IMR-90 (cell line): ENCODE results near the gene UNC79. TPM values are rescaled to one million over a fixed set of nuclear protein-coding genes. Genes with fewer than 3 reads are reported as not detected.

Experiments
- ATAC-seq: fragments of 200-7000 bp; cut with Tn5 transposase; 2 replicates; pipeline ENCODE4 v1.9.1; 2020; ENCODE audit warnings: low read depth, mild to moderate bottlenecking, moderate library complexity
- Bru-seq: library from RNA; stranded (reverse); fragments of 400-500 nt; gene quantifications from one replicate; lab custom pipeline; 2021; lab: Mats Ljungman, UMichigan
- BruChase-seq, 2 experiments: library from RNA; stranded (reverse); fragments of 400-500 nt; gene quantifications; one replicate each; lab custom pipeline; 2021; lab: Mats Ljungman, UMichigan
- BruUV-seq: library from RNA; stranded (reverse); fragments of 400-500 nt; replicated peaks from 2 replicates; lab custom pipeline; 2021; lab: Mats Ljungman, UMichigan
- CTCF ChIA-PET: fragments of 300-600 bp; formaldehyde crosslinking; extraction: SDS; loops from one replicate; lab custom pipeline; 2021; ENCODE audit warnings: antibody characterized with exemption; lab: Yijun Ruan, JAX
- POLR2A ChIA-PET: fragments of 300-600 bp; sonication (Branson Sonifier 250); formaldehyde crosslinking; loops from one replicate; lab custom pipeline; 2022; ENCODE audit warnings: antibody characterized with exemption; ENCODE audit not compliant: unreplicated experiment; lab: Charles Lee
- DNase-seq: peaks from one replicate; pipeline ENCODE4 v3.0.0; 2013
- H2AFZ ChIP-seq: replicated peaks from 2 replicates; pipeline ENCODE3; 2013; ENCODE audit warnings: low read length, mild to moderate bottlenecking; ENCODE audit not compliant: poor library complexity
- H2AK5ac ChIP-seq: 2 replicates; pipeline ENCODE4 v1.6.1; 2013; ENCODE audit warnings: low read depth, low read length, inconsistent platforms
- H2AK9ac ChIP-seq: replicated peaks from 2 replicates; pipeline ENCODE3; 2013; ENCODE audit warnings: mild to moderate bottlenecking, low read depth, low read length, moderate library complexity; ENCODE audit not compliant: poor library complexity
- H2BK120ac ChIP-seq: 2 replicates; pipeline ENCODE4 v1.6.1; 2013; ENCODE audit warnings: low read depth, low read length, inconsistent platforms
- H2BK15ac ChIP-seq: 3 replicates; pipeline ENCODE4 v1.6.1; 2013; ENCODE audit warnings: low read depth, low read length, inconsistent platforms
- H2BK20ac ChIP-seq: 2 replicates; pipeline ENCODE4 v1.6.1; 2013; ENCODE audit warnings: low read depth, mild to moderate bottlenecking, inconsistent platforms, low read length, moderate library complexity
- H2BK5ac ChIP-seq: 2 replicates; pipeline ENCODE4 v1.6.1; 2013; ENCODE audit warnings: mild to moderate bottlenecking, low read depth, low read length, inconsistent platforms; ENCODE audit not compliant: poor library complexity, severe bottlenecking
- H3K14ac ChIP-seq: replicated peaks from 2 replicates; pipeline ENCODE4 v1.6.1; 2013; ENCODE audit warnings: low read depth, low read length, inconsistent platforms
- H3K18ac ChIP-seq: 2 replicates; pipeline ENCODE4 v1.6.1; 2013; ENCODE audit warnings: low read depth, low read length, control low read depth
- H3K23ac ChIP-seq: 2 replicates; pipeline ENCODE4 v1.6.1; 2013; ENCODE audit warnings: low read depth, low read length, inconsistent platforms
- H3K27ac ChIP-seq: 2 replicates; pipeline ENCODE4 v1.5.1; 2013; ENCODE audit warnings: mild to moderate bottlenecking, control low read depth, low read length; ENCODE audit not compliant: insufficient read depth
- H3K27me3 ChIP-seq: 2 replicates; pipeline ENCODE4 v1.6.1; 2013; ENCODE audit warnings: low read length; ENCODE audit not compliant: control insufficient read depth, insufficient read depth
- H3K36me3 ChIP-seq: 2 replicates; pipeline ENCODE4 v1.6.1; 2013; ENCODE audit warnings: low read length, mixed read lengths; ENCODE audit not compliant: control insufficient read depth, insufficient read depth
- H3K4ac ChIP-seq: 2 replicates; pipeline ENCODE4 v1.6.1; 2013; ENCODE audit warnings: low read depth, low read length, inconsistent platforms
- H3K4me1 ChIP-seq: 2 replicates; pipeline ENCODE4 v1.6.1; 2013; ENCODE audit warnings: low read length, mixed read lengths; ENCODE audit not compliant: control insufficient read depth, insufficient read depth
- H3K4me2 ChIP-seq: 2 replicates; pipeline ENCODE4 v1.6.1; 2013; ENCODE audit warnings: low read depth, mild to moderate bottlenecking, control low read depth, low read length, moderate library complexity
- H3K4me3 ChIP-seq: 2 replicates; pipeline ENCODE4 v1.5.1; 2013; ENCODE audit warnings: low read depth, mild to moderate bottlenecking, control low read depth, low read length, moderate library complexity; ENCODE audit not compliant: insufficient read depth
- H3K56ac ChIP-seq: 2 replicates; pipeline ENCODE4 v1.6.1; 2013; ENCODE audit warnings: low read length, inconsistent platforms; ENCODE audit not compliant: insufficient read depth; ENCODE audit errors: extremely low read depth
- H3K79me1 ChIP-seq, 2 experiments: 2 replicates each; pipeline ENCODE4 v1.6.1; 2013; ENCODE audit warnings: low read length in 2 of 2, inconsistent platforms in 1 of 2, low read depth in 1 of 2
- H3K9ac ChIP-seq: 2 replicates; pipeline ENCODE4 v1.6.1; 2013; ENCODE audit warnings: low read depth, low read length, control low read depth
- H3K9me1 ChIP-seq: 2 replicates; pipeline ENCODE4 v1.6.1; 2013; ENCODE audit warnings: low read length, inconsistent platforms; ENCODE audit not compliant: insufficient read depth
- H3K9me3 ChIP-seq: 2 replicates; pipeline ENCODE4 v1.6.1; 2013; ENCODE audit warnings: low read length; ENCODE audit not compliant: control insufficient read depth, insufficient read depth
- H4K20me1 ChIP-seq: 2 replicates; pipeline ENCODE4 v1.6.1; 2013; ENCODE audit warnings: low read length, inconsistent platforms; ENCODE audit not compliant: insufficient read depth
- H4K5ac ChIP-seq: 2 replicates; pipeline ENCODE4 v1.6.1; 2013; ENCODE audit warnings: mild to moderate bottlenecking, low read depth, low read length, control low read depth
- H4K8ac ChIP-seq, 2 experiments: 2 replicates each; pipeline ENCODE4 v1.6.1; 2013; ENCODE audit warnings: low read depth in 2 of 2, low read length in 2 of 2, control low read depth in 1 of 2, inconsistent platforms in 1 of 2
- H4K91ac ChIP-seq: 2 replicates; pipeline ENCODE4 v1.6.1; 2013; ENCODE audit warnings: low read depth, low read length, inconsistent platforms; ENCODE audit not compliant: insufficient read depth
- CEBPB ChIP-seq: IDR thresholded peaks from 2 replicates; pipeline ENCODE4 v1.6.1; 2012; ENCODE audit warnings: low read depth, low read length, improper control_type of control experiment
- CHD1 ChIP-seq: IDR thresholded peaks from 2 replicates; pipeline ENCODE4 v1.6.1; 2012; ENCODE audit warnings: low read depth, low read length, improper control_type of control experiment
- FOS ChIP-seq: fragments of 150-350 bp; IDR thresholded peaks from 2 replicates; pipeline ENCODE4 v1.6.1; 2016; ENCODE audit warnings: low read depth, low read length
- MAFK ChIP-seq: IDR thresholded peaks from 2 replicates; pipeline ENCODE4 v1.6.1; 2012; ENCODE audit warnings: low read depth, low read length, improper control_type of control experiment
- MAZ ChIP-seq: IDR thresholded peaks from 2 replicates; pipeline ENCODE4 v1.6.1; 2012; ENCODE audit warnings: low read depth, mild to moderate bottlenecking, low read length, improper control_type of control experiment, moderate library complexity, borderline replicate concordance
- MXI1 ChIP-seq: IDR thresholded peaks from 2 replicates; pipeline ENCODE4 v1.6.1; 2012; ENCODE audit warnings: low read depth, mild to moderate bottlenecking, low read length, moderate library complexity, borderline replicate concordance
- RAD21 ChIP-seq: IDR thresholded peaks from 2 replicates; pipeline ENCODE4 v1.6.1; 2012; ENCODE audit warnings: low read length, improper control_type of control experiment
- RCOR1 ChIP-seq: IDR thresholded peaks from 2 replicates; pipeline ENCODE4 v1.6.1; 2012; ENCODE audit warnings: mild to moderate bottlenecking, low read length, improper control_type of control experiment; ENCODE audit not compliant: insufficient replicate concordance
- RFX5 ChIP-seq: IDR thresholded peaks from 2 replicates; pipeline ENCODE4 v1.8.0; 2012; ENCODE audit warnings: low read depth, mild to moderate bottlenecking, low read length, moderate library complexity
- WGBS, 2 experiments: methylation state at CpG; one replicate each; pipeline versions ENCODE4 v1.1.5 to v1.1.7; 2013; ENCODE audit warnings: missing lambda C conversion rate in 2 of 2; ENCODE audit not compliant: insufficient read length in 1 of 2; ENCODE audit errors: extremely low coverage in 2 of 2; 5-methylcytosine and 5-hydroxymethylcytosine counted together
- dilution Hi-C: fragments of 300-500 bp; cut with HindIII; formaldehyde crosslinking; loops from one replicate; pipeline ENCODE4 v1.14.3; 2018; ENCODE audit warnings: low sequenced_read_pairs; ENCODE audit not compliant: unreplicated experiment
- in situ Hi-C: fragments of 300-500 bp; cut with MboI; formaldehyde crosslinking; loops from 3 replicates; pipeline ENCODE4 v1.14.3; 2019; ENCODE audit warnings: low sequenced_read_pairs, inconsistent platforms, mixed read lengths
- intact Hi-C: fragments of 100-400 bp; cut with micrococcal nuclease; formaldehyde crosslinking; loops from 2 replicates; pipeline ENCODE4 v1.10.0; 2022
- long read RNA-seq: library from polyadenylated mRNA; unstranded; transcript quantifications from one replicate; pipeline ENCODE4 v2.0.0, GENCODE V29; 2021; ENCODE audit not compliant: unreplicated experiment
- polyA plus RNA-seq, 3 experiments: library from polyadenylated mRNA; depleted of rRNA; stranded (reverse); fragments of >200 nt; gene quantifications; 2 replicates each; pipeline ENCODE4 v1.2.3, GENCODE V29; 2012; ENCODE audit warnings: low replicate concordance in 1 of 3
- total RNA-seq: library from RNA; depleted of rRNA; stranded (reverse); fragments of >200 nt; gene quantifications from 2 replicates; pipeline ENCODE4 v1.2.3, GENCODE V29; 2012; rRNA removed
- TF ChIP-seq, protein P1 (sequence below): conservative IDR thresholded peaks from 2 replicates; pipeline ENCODE4 v1.5.1; 2012; ENCODE audit warnings: mild to moderate bottlenecking, low read depth, low read length, improper control_type of control experiment

The UNC79 gene
- total RNA-seq: under 0.01 TPM in 1 of 2 replicates, not detected in the other
- polyA plus RNA-seq (2012; rRNA removed): under 0.01 and 0.03 TPM in 2 replicates
- 0.01 TPM in 1 of 2 replicates, not detected in the other for polyA plus RNA-seq (2012; cell fraction: cytosol; rRNA removed)
- polyA plus RNA-seq (2012; cell fraction: nucleus; rRNA removed; ENCODE audit: low replicate concordance): 0.01 and 0.02 TPM in 2 replicates
- percentile 18 among the genes with signal in this experiment for Bru-seq, nascent RNA
- percentile 33 among the genes with signal in this experiment for BruChase-seq, experiment 1, labeled RNA remaining after a 6-hour chase
- percentile 29 among the genes with signal in this experiment for BruChase-seq, experiment 2, labeled RNA remaining after a 2-hour chase
- long read RNA-seq, partial matches to known transcripts: 0 of 5 reads
- long read RNA-seq, other reads (novel, unspliced or antisense): 5 of 5 reads

DNA sequence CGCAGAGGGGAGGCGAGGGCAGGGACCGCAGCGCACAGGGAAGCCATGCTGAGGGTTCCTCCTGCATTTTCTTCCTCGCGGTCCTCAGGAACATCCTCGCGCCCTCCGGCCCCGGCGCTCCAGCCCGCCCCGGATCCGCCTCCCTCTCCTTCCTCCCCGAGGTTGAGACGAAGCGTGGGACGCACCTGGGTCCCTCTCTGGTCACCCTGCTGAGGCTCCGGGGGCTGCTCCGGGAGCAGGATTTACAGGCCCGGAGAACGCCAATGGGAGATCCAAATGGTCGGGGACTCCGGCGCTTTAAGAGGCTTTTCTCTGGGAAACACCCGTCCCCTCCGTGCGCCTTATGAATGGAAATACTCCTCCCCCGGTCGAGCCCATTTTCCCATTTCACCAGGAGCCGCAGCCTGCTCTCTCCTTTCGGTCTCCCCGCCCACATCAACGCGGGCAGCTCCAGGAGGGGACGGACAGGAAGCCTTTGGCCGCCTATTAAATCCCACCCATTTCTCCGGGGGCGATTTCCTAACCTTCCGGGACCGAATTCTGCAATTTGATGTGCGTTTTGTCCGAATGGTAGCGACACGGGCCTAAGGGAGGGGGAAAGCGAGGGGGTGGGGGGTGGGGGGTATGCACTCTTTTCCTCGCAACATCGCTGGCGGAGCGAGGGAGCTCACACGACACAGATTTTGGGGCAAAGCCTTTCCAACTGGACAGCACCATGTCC lies at the start of gene UNC79:
UNC79 (plus strand) TSS at position 625 of the 721 bp plus-strand sequence; CDS start at position 716, 91 bp downstream.
- WGBS, 2 experiments: 4% methylated on average over 14 of the region's 51 CpGs; no CpG with 5 or more reads in 1 of the 2 experiments
- Histone ChIP-seq H3K4me3 (no peak within 1 kb of the TSS), H3K9ac (no peak within 1 kb of the TSS), H2BK20ac (no peak within 1 kb of the TSS), H3K27ac (no peak within 1 kb of the TSS), H3K9me1 (no peaks in the 10 kb centered on the region), H2BK5ac (no peak within 1 kb of the TSS), H3K4me1 (no peaks in the 10 kb centered on the region; the same call in 1 of the 2 replicates), H3K56ac (no peak within 1 kb of the TSS), H3K27me3 (no peaks in the 10 kb centered on the region), H2AFZ (no peak within 1 kb of the TSS), H3K4ac (no peak within 1 kb of the TSS), H3K4me2 (peak within 1 kb of the TSS; percentile 41; the same call in 1 of the 2 replicates), H4K8ac (no peak within 1 kb of the TSS), H3K23ac (no peak within 1 kb of the TSS), H4K20me1 (no peaks in the 10 kb centered on the region), H2BK15ac (no peak within 1 kb of the TSS), H2AK9ac (no peak within 1 kb of the TSS), H3K14ac (no peak within 1 kb of the TSS), H3K9me3 (no peaks in the 10 kb centered on the region), H3K18ac (no peak within 1 kb of the TSS), H3K36me3 (no peaks in the 10 kb centered on the region), H2BK120ac (no peak within 1 kb of the TSS), H4K91ac (no peak within 1 kb of the TSS), H2AK5ac (no peak within 1 kb of the TSS), H4K5ac (no peak within 1 kb of the TSS), H3K79me1 (no peaks in the 10 kb centered on the region)
- no peak for TF ChIP-seq CEBPB
- TF ChIP-seq RFX5: no peak
- TF ChIP-seq MAFK: no peak
- TF ChIP-seq RCOR1: no peak
- TF ChIP-seq RAD21: no peak
- no peak for TF ChIP-seq MXI1
- TF ChIP-seq CHD1: no peak
- no peak for TF ChIP-seq MAZ
- TF ChIP-seq, protein P1, sequence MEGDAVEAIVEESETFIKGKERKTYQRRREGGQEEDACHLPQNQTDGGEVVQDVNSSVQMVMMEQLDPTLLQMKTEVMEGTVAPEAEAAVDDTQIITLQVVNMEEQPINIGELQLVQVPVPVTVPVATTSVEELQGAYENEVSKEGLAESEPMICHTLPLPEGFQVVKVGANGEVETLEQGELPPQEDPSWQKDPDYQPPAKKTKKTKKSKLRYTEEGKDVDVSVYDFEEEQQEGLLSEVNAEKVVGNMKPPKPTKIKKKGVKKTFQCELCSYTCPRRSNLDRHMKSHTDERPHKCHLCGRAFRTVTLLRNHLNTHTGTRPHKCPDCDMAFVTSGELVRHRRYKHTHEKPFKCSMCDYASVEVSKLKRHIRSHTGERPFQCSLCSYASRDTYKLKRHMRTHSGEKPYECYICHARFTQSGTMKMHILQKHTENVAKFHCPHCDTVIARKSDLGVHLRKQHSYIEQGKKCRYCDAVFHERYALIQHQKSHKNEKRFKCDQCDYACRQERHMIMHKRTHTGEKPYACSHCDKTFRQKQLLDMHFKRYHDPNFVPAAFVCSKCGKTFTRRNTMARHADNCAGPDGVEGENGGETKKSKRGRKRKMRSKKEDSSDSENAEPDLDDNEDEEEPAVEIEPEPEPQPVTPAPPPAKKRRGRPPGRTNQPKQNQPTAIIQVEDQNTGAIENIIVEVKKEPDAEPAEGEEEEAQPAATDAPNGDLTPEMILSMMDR: no peak
- TF ChIP-seq FOS: no peak
- dilution Hi-C loops (no loop called here), in situ Hi-C loops (no loop called here), intact Hi-C loops (no loop called here)
- DNase-seq (no peak), ATAC-seq (no peak)
- BruUV-seq: no TSS peak
- ChIA-PET POLR2A (no interaction called here), CTCF (no interaction called here)
